ENCODE results near the gene COX4I2. TPM values are rescaled to one million over a fixed set of nuclear protein-coding genes. Genes with fewer than 3 reads are reported as not detected.

The COX4I2 gene
- polyA plus RNA-seq, 3 donors = not detected

GRCh38 chr20:31663838-31664695 is 26.4 kb downstream of the COX4I2 start:
- Mint-ChIP-seq H3K4me1 (peaks cover 34% of the 10 kb centered on the region), H3K9me3 (no peaks in the 10 kb centered on the region), H3K4me3 (no peak overlapping the region), H3K27ac (peak overlapping the region in 2 of 7 donors; percentile 30 to 60), H3K36me3 (peaks cover 25 to 26% of the 10 kb centered on the region in 2 donors), H3K27me3 (ENCODE audit: low read depth in 3 of 3) (peaks cover 3 to 5% (median 4%) of the 10 kb centered on the region in 3 donors)
- no peak overlapping the region for H3K4me2 ChIP-seq (replicated peaks; ENCODE audit: extremely low read depth, low read length, poor library complexity, severe bottlenecking)
- H4K20me1 ChIP-seq (ENCODE audit: insufficient read depth, low read length) = peaks cover 13% of the 10 kb centered on the region
- no peak overlapping the region for H2AFZ ChIP-seq (ENCODE audit: insufficient read depth, low read depth, low read length, poor library complexity, severe bottlenecking)
- no peak for TF ChIP-seq CTCF (IDR thresholded peaks at IDR 0.05)
- H3K9me3 ChIP-seq (replicated peaks in 1 of 2; ENCODE audit: control insufficient read depth in 1 of 2, insufficient read depth in 1 of 2, low read length in 2 of 2) = no peaks in the 10 kb centered on the region
- H3K9ac ChIP-seq (ENCODE audit: insufficient read depth, low read length, poor library complexity, severe bottlenecking) = no peak overlapping the region
- H3K4me3 ChIP-seq (replicated peaks in 1 of 3; ENCODE audit: low read depth in 2 of 3, low read length in 3 of 3) = no peak overlapping the region
- H3K36me3 ChIP-seq (replicated peaks in 1 of 2; ENCODE audit: control insufficient read depth in 1 of 2, insufficient read depth in 2 of 2, low read length in 2 of 2) = peaks cover 16 to 28% of the 10 kb centered on the region in 2 donors
- no peaks in the 10 kb centered on the region for H3K27me3 ChIP-seq (ENCODE audit: control insufficient read depth in 2 of 2, insufficient read depth in 2 of 2, low read length in 2 of 2)
- 85% methylated on average over 4 of the region's 11 CpGs for WGBS (ENCODE audit: insufficient coverage)
- intact Hi-C loops (cut with micrococcal nuclease) = no loop called here
- peaks cover 19 to 38% of the 10 kb centered on the region in 2 donors for H3K4me1 ChIP-seq (ENCODE audit: control insufficient read depth in 1 of 2, insufficient read depth in 2 of 2, low read length in 2 of 2)
- no peak overlapping the region for H3K27ac ChIP-seq (ENCODE audit: low read depth in 1 of 2, low read length in 2 of 2)
- no peaks in the 10 kb centered on the region for H3K79me2 ChIP-seq (ENCODE audit: insufficient read depth, low read length)
- no peak for DNase-seq

- Histone ChIP-seq H3K4me2 (replicated peaks; ENCODE audit: extremely low read depth, low read length, poor library complexity, severe bottlenecking) (no peak overlapping the region), H3K9ac (ENCODE audit: insufficient read depth, low read length, poor library complexity, severe bottlenecking) (no peak overlapping the region), H3K9me3 (replicated peaks in 1 of 2; ENCODE audit: control insufficient read depth in 1 of 2, insufficient read depth in 1 of 2, low read length in 2 of 2) (no peaks in the 10 kb centered on the region), H2AFZ (ENCODE audit: insufficient read depth, low read depth, low read length, poor library complexity, severe bottlenecking) (no peak overlapping the region), H3K4me1 (ENCODE audit: control insufficient read depth in 1 of 2, insufficient read depth in 2 of 2, low read length in 2 of 2) (peaks cover 19 to 38% of the 10 kb centered on the region in 2 donors), H3K36me3 (replicated peaks in 1 of 2; ENCODE audit: control insufficient read depth in 1 of 2, insufficient read depth in 2 of 2, low read length in 2 of 2) (peaks cover 19 to 35% of the 10 kb centered on the region in 2 donors), H3K27ac (ENCODE audit: low read depth in 1 of 2, low read length in 2 of 2) (no peak overlapping the region), H3K79me2 (ENCODE audit: insufficient read depth, low read length) (no peaks in the 10 kb centered on the region), H3K4me3 (replicated peaks in 1 of 3; ENCODE audit: low read depth in 2 of 3, low read length in 3 of 3) (no peak overlapping the region), H3K27me3 (ENCODE audit: control insufficient read depth in 2 of 2, insufficient read depth in 2 of 2, low read length in 2 of 2) (no peaks in the 10 kb centered on the region), H4K20me1 (ENCODE audit: insufficient read depth, low read length) (peaks cover 13% of the 10 kb centered on the region)
- TF ChIP-seq CTCF (IDR thresholded peaks at IDR 0.05) = no peak
- Mint-ChIP-seq H3K4me1 (peaks cover 34% of the 10 kb centered on the region), H3K27ac (peak overlapping the region in 4 of 7 donors; percentile 3 to 70 (median 50)), H3K9me3 (no peaks in the 10 kb centered on the region), H3K36me3 (peaks cover 32% of the 10 kb centered on the region in 2 donors), H3K27me3 (ENCODE audit: low read depth in 3 of 3) (peaks cover 2 to 3% (median 3%) of the 10 kb centered on the region in 3 donors), H3K4me3 (no peak overlapping the region)
- no peak for DNase-seq
- intact Hi-C loops (cut with micrococcal nuclease) = no loop called here
- 100% methylated on average over 1 of the region's 2 CpGs for WGBS (ENCODE audit: insufficient coverage)
Observed at GRCh38 chr20:31664696-31665354, 27.1 kb downstream of the COX4I2 start.
